Progenitor cell of endocrine pancreas (in vitro differentiated cells): ENCODE results near the gene GULP1. TPM values are rescaled to one million over a fixed set of nuclear protein-coding genes. Genes with fewer than 3 reads are reported as not detected.
A peak's percentile ranks its signal among the peaks of the same experiment; 100 is the strongest.

Source experiments
- DNase-seq: peaks from one replicate; pipeline ENCODE4 v3.0.0; 2021; ENCODE audit warnings: low spot score; ENCODE audit not compliant: unreplicated experiment
- H3K27ac Mint-ChIP-seq: 2 replicates; pipeline ENCODE4 v1.8.0; 2021; ENCODE audit warnings: mild to moderate bottlenecking, moderate library complexity, mixed read lengths
- H3K27me3 Mint-ChIP-seq: 2 replicates; pipeline ENCODE4 v1.8.0; 2021; ENCODE audit warnings: mixed read lengths
- H3K36me3 Mint-ChIP-seq: 2 replicates; pipeline ENCODE4 v1.8.0; 2022; ENCODE audit warnings: mixed read lengths; ENCODE audit not compliant: insufficient read depth
- H3K4me1 Mint-ChIP-seq: 2 replicates; pipeline ENCODE4 v1.8.0; 2021; ENCODE audit warnings: low read depth, mixed read lengths
- H3K4me3 Mint-ChIP-seq: 2 replicates; pipeline ENCODE4 v1.8.0; 2021; ENCODE audit warnings: low read depth, mild to moderate bottlenecking, moderate library complexity, mixed read lengths
- H3K9me3 Mint-ChIP-seq: 2 replicates; pipeline ENCODE4 v1.8.0; 2021; ENCODE audit warnings: low read depth, mixed read lengths
- CTCF ChIP-seq: fragments of 200-600 bp; sonication (generic); IDR thresholded peaks from one replicate; pipeline ENCODE4 v1.5.0; 2021; ENCODE audit warnings: antibody characterized with exemption, mild to moderate bottlenecking; ENCODE audit not compliant: unreplicated experiment
- total RNA-seq: library from RNA; stranded (reverse); gene quantifications from 2 replicates; pipeline ENCODE4 v1.2.1, GENCODE V29; 2021

The GULP1 gene
- total RNA-seq, 1 donor from 2014 or later: 39.4 TPM

GRCh38 chr2:188439986-188440385 is 148.3 kb downstream of the GULP1 start:
- no peak for DNase-seq
- no peaks in the 10 kb centered on the region for H3K36me3 Mint-ChIP-seq
- peaks cover 21% of the 10 kb centered on the region for H3K4me1 Mint-ChIP-seq
- TF ChIP-seq CTCF: no peak
- H3K4me3 Mint-ChIP-seq: no peak overlapping the region
- H3K9me3 Mint-ChIP-seq: peaks cover 3% of the 10 kb centered on the region
- no peaks in the 10 kb centered on the region for H3K27me3 Mint-ChIP-seq
- no peak overlapping the region for H3K27ac Mint-ChIP-seq

DNA sequence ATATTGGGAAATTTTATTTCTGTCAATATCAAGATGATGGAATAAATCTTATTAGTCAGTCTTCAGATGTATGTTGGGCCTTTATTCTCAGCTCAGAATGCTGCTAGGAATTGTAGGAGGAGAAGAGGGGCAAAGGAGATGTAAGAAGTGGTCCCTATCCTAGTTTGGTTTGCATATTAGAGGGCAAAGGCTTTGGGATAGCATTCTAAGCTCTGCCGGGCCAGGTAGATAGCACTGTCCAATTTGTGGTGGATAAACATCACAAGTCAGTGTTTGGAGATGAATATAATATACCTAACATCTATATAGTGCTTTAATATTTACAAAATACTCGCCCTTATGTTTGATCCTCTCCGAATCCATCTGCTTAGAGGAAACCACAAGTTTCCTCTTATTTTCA is 149.2 kb downstream of the GULP1 start:
- no peak overlapping the region for H3K4me3 Mint-ChIP-seq
- H3K27ac Mint-ChIP-seq: no peak overlapping the region
- no peaks in the 10 kb centered on the region for H3K36me3 Mint-ChIP-seq
- peaks cover 21% of the 10 kb centered on the region for H3K4me1 Mint-ChIP-seq
- H3K27me3 Mint-ChIP-seq: no peaks in the 10 kb centered on the region
- no peak for DNase-seq
- peaks cover 3% of the 10 kb centered on the region for H3K9me3 Mint-ChIP-seq
- TF ChIP-seq CTCF: no peak

GRCh38 chr2:188441288-188441947 is 149.7 kb downstream of the GULP1 start:
- H3K4me3 Mint-ChIP-seq: no peak overlapping the region
- TF ChIP-seq CTCF: no peak
- H3K27me3 Mint-ChIP-seq: no peaks in the 10 kb centered on the region
- H3K9me3 Mint-ChIP-seq: peaks cover 3% of the 10 kb centered on the region
- peak overlapping the region; percentile 39 for H3K27ac Mint-ChIP-seq
- no peak for DNase-seq
- no peaks in the 10 kb centered on the region for H3K36me3 Mint-ChIP-seq
- H3K4me1 Mint-ChIP-seq: peaks cover 21% of the 10 kb centered on the region

- peaks cover 21% of the 10 kb centered on the region for H3K4me1 Mint-ChIP-seq
- H3K9me3 Mint-ChIP-seq: no peaks in the 10 kb centered on the region
- no peaks in the 10 kb centered on the region for H3K36me3 Mint-ChIP-seq
- H3K27me3 Mint-ChIP-seq: no peaks in the 10 kb centered on the region
- H3K27ac Mint-ChIP-seq: peak overlapping the region; percentile 57
- H3K4me3 Mint-ChIP-seq: no peak overlapping the region
- no peak for DNase-seq
- no peak for TF ChIP-seq CTCF
Measured at GRCh38 chr2:188443207-188443606, 151.5 kb downstream of the GULP1 start.

DNA sequence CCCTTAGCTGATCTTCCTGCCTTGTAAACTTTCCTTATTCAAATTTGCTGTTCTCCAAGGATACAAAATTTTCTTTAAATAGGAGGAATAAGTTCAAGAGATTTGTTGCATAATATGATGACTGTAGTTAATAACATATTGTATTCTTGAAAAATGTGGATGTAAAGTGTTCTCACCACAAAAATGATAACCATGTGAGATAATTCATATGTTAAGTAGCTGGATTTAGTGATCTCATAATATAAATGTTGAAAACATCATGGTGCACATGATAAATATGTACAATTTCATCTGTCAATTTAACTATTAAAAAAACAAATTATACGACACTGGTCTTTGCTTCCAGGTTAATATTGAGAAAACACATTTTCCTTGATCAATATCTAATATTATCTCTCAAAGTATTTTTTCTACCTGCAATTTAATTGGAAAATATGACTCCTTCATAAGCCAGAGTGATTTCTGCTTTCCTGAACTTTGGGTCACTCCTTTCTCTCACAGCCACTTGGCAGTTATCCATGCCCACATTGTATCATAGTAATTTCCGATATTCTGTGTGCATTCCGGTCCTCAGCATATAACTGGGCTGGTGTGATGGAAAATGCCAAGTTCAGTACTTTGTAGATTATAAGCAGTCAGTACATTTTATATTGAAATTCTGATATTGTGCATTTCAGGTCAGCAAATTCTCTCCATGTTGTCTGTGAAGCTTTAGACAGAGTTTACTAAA is 152.6 kb downstream of the GULP1 start:
- no peaks in the 10 kb centered on the region for H3K9me3 Mint-ChIP-seq
- no peak overlapping the region for H3K27ac Mint-ChIP-seq
- H3K4me3 Mint-ChIP-seq: no peak overlapping the region
- H3K4me1 Mint-ChIP-seq: peaks cover 21% of the 10 kb centered on the region
- H3K36me3 Mint-ChIP-seq: no peaks in the 10 kb centered on the region
- no peak for TF ChIP-seq CTCF
- H3K27me3 Mint-ChIP-seq: no peaks in the 10 kb centered on the region
- no peak for DNase-seq
